ENCODE results near the gene OTOP1.
"Not testable (repeated sequence)": the region's sequence is repeated elsewhere in the genome, so short reads cannot be mapped to it uniquely, and the experiment has no call there.

The OTOP1 gene

DNA sequence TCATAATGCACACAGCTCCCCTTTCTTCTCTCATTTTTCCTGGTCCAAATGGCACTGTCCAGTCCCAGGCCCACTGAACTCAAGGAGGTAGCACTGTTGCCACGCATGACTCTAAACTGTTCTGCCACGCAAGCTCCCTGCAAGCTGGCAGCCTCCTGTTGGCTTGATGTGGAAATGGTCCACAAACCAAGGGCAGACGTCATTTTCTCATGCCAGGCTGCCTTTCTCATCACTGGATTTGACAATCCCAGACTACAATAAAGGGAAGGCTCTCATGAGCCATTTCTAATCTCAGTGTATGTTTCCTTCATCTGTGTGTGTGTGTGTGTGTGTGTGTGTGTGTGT is 22.4 kb downstream of the OTOP1 start:
- Mint-ChIP-seq H3K36me3 (no peaks in the 10 kb centered on the region), H3K4me1 (ENCODE audit: low read depth) (no peaks in the 10 kb centered on the region), H3K27ac (no peak overlapping the region), H3K9me3 (ENCODE audit: low read depth) (no peaks in the 10 kb centered on the region), H3K4me3 (no peak overlapping the region), H3K27me3 (peaks cover 22% of the 10 kb centered on the region)

DNA sequence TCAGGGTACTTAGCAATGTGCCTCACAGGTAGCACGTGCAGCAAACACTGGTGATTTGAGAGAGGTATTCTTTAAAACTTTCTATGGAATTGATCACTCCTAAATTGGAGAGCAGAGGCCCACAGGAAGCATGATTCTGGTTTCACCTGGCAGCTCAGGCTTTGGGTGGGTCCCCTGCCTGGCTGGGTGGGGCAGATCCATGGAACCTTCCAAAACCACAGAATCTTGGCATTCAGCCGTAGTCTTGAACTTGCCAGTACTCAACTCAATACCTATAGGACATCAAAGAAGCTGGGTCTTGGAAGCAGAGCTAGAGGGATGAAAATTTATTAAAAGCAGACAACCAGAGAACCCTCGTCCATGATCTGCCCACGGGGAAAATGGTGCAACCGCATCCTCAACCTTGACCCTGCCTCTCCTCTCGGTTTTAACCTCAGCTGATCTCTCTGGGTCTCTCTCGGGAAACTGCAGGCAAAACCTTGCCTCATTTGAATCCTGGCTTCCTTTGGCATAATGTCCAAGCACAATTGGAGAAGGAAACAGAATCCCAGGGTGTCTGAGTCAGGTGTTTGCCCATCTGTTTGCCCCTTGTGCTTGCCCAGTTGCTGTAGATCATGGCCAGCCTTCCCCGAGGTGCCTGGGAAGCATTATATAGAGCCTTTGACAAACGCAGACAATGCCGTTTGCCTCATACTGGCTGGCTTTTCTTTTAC is 22.9 kb downstream of the OTOP1 start:
- Mint-ChIP-seq H3K4me3 (no peak overlapping the region), H3K4me1 (ENCODE audit: low read depth) (no peaks in the 10 kb centered on the region), H3K27ac (no peak overlapping the region), H3K36me3 (no peaks in the 10 kb centered on the region), H3K27me3 (peaks cover 22% of the 10 kb centered on the region), H3K9me3 (ENCODE audit: low read depth) (no peaks in the 10 kb centered on the region)

DNA sequence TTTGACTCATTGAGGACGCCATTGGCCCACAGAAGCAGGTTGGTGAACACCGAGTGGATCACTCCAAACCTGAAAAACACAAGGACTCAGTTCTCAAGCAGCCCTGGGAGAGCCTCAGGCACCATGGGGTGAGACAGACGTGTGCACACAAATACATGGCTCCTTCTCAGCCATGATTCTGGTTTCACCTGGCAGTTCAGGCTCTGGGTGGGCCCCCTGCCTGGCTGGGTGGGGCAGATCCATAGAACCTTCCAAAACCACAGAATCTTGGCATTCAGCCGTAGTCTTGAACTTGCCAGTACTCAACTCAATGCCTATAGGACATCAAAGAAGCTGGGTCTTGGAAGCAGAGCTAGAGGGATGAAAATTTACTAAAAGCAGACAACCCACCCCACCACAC is 24.2 kb downstream of the OTOP1 start:
- H3K27ac Mint-ChIP-seq, result no peak overlapping the region
- H3K27me3 Mint-ChIP-seq, result peaks cover 21% of the 10 kb centered on the region
- no peak overlapping the region for H3K4me3 Mint-ChIP-seq
- H3K9me3 Mint-ChIP-seq (ENCODE audit: low read depth), result no peaks in the 10 kb centered on the region
- H3K36me3 Mint-ChIP-seq, result no peaks in the 10 kb centered on the region
- no peaks in the 10 kb centered on the region for H3K4me1 Mint-ChIP-seq (ENCODE audit: low read depth)

DNA sequence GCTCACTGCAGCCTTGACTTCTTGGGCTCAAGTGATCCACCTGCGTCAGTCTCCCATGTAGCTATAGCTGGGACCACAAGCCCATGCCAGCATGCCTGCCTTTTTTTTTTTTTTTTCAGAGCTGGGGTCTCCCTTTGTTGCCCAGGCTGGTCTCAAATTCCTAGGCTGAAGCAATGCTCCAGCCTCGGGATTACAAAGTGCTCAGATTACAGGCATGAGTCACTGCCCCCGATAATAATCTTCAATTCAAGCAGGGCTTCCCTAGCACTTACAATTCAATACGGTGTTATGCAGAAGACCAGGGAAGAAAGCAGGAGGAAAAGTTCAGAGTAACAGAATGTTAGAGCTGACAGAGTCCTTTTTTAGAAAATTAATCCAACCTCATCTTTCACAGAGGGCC is 26.1 kb downstream of the OTOP1 start:
- no peaks in the 10 kb centered on the region for H3K9me3 Mint-ChIP-seq (ENCODE audit: low read depth)
- H3K27me3 Mint-ChIP-seq, result peaks cover 19% of the 10 kb centered on the region
- no peak overlapping the region for H3K27ac Mint-ChIP-seq
- no peak overlapping the region for H3K4me3 Mint-ChIP-seq
- H3K36me3 Mint-ChIP-seq, result no peaks in the 10 kb centered on the region
- H3K4me1 Mint-ChIP-seq (ENCODE audit: low read depth), result no peaks in the 10 kb centered on the region

DNA sequence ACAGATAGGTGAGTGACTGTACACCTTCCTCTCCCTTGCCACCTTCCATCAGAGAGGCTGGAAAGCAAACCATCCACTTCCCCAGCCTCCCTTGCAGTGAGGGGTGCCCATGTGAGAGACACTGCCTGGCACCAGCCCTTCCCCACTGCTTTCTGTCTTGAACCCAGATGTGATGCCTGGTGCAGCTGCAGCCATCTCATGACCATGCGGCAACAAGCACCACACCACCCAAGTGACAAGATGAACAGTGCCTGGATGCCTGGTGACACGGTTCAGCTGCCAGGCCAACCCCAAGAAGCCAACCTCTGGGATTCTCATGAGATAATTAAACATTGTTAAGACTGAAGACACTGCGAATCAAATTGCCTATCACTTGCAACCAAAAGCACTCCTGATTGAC is 31.4 kb downstream of the OTOP1 start:
- H3K9me3 Mint-ChIP-seq (ENCODE audit: low read depth), result no peaks in the 10 kb centered on the region
- peaks cover 23% of the 10 kb centered on the region for H3K27me3 Mint-ChIP-seq
- H3K4me3 Mint-ChIP-seq, result no peak overlapping the region
- H3K4me1 Mint-ChIP-seq (ENCODE audit: low read depth), result peaks cover 7% of the 10 kb centered on the region
- H3K27ac Mint-ChIP-seq, result no peak overlapping the region
- no peaks in the 10 kb centered on the region for H3K36me3 Mint-ChIP-seq

DNA sequence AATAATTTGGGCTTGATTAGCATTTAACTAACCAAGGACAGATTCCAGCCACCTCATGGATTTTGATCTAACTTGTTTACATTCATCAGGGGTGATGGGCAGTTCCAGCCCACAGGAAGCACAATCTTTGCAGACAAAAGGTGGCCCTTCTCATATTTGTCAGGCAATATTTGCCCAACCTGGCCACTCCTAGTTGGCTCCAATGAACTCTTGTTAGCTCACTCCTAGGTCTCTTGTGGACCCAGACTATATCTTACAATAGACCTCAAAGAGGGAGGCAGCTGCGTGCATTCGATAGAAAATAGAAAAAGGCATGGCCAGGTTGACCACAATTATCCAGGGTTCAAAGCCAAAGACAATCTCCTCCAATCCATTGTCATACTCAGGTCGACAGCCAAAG is 38.2 kb downstream of the OTOP1 start:
- not testable (repeated sequence) for H3K36me3 Mint-ChIP-seq; H3K4me3 Mint-ChIP-seq; H3K9me3 Mint-ChIP-seq (ENCODE audit: low read depth); H3K27ac Mint-ChIP-seq; H3K4me1 Mint-ChIP-seq (ENCODE audit: low read depth)
- H3K27me3 Mint-ChIP-seq, result peaks cover 15% of the 10 kb centered on the region

DNA sequence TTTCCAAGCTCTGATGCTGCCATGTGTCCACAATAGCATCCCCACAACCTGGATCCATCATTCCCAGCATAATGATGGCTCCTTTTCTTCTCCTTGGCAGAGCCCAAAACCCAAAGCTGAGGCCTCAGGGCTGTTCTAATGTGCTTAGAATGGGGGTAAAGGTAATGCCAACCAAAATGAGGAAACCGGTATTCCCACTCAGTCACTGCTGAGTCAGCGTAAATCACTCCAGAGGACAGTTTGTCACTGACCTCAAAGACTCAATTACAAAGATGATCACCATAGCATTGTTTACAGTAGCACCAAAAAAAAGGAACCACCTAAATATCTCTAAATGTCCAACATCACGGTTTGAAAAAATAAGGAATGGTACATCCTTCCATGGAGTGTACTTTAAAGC is 41.2 kb downstream of the OTOP1 start:
- Mint-ChIP-seq H3K4me1 (ENCODE audit: low read depth) (peaks cover 4% of the 10 kb centered on the region), H3K27ac (no peak overlapping the region), H3K36me3 (no peaks in the 10 kb centered on the region), H3K9me3 (ENCODE audit: low read depth) (no peaks in the 10 kb centered on the region), H3K4me3 (no peak overlapping the region), H3K27me3 (peaks cover 14% of the 10 kb centered on the region)

DNA sequence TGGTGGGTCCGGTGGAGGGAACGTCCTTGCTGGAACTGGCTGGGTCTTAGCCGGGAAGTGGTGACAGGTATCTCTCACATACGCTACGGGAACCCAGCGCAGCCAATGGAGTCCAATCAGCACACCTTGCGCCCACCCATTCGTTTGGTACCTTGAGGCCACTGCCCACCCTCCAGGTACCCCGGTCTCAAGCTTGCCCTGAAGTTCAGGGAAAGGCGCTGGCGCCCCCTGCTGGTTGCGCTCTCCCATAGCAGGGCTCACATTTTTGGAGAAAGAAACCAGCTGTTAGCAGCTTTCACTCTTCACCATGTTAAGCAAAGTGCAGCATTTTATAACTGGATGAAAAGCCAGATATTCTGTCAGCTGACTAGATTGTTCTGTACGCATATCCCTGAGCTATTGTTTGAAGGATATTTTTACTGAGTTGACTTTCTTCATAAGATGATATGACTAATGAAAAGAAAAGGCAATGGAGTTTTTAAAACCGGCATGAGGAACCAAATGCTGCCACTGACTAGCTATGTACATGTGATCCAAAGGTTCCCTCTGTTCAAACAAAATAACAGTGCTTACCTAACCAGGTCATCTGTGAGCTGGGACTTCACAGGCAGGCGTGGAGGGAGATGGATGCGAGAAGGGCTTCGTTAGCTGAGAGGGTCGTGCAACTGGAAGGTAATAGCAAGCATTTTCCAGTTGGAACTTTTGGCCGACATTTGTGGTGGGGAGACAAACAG is 43.7 kb downstream of the OTOP1 start:
- Mint-ChIP-seq H3K27ac (no peak overlapping the region), H3K4me3 (no peak overlapping the region), H3K4me1 (ENCODE audit: low read depth) (peaks cover 4% of the 10 kb centered on the region), H3K27me3 (peaks cover 20% of the 10 kb centered on the region), H3K9me3 (ENCODE audit: low read depth) (no peaks in the 10 kb centered on the region), H3K36me3 (no peaks in the 10 kb centered on the region)

DNA sequence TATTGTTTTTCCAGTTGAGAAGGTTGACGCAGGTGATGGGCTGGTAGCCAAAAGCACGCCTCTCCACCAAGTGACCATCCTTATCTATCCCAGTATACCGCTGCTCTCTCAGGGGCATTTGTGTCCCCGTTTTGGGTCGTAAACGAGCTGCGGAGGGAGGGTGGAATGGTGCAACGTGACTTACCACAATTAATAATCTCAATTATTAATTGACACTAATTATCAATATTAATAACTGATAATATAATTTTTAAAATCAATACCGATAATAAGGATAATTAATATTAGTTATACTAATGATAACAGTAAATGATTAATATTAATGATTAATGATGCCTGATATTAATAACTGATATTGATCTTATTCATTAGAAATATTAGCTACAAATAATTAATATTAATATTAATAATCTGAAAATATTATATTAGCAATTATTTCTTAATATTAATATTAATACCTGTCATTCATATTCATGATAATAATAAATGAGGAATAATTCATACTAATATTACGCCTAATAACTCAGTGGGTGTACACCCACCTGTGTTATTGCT is 56.1 kb downstream of the OTOP1 start:
- Mint-ChIP-seq H3K4me1 (ENCODE audit: low read depth) (no peaks in the 10 kb centered on the region), H3K9me3 (ENCODE audit: low read depth) (no peaks in the 10 kb centered on the region), H3K27ac (no peak overlapping the region), H3K36me3 (no peaks in the 10 kb centered on the region), H3K27me3 (peaks cover 7% of the 10 kb centered on the region), H3K4me3 (no peak overlapping the region)

DNA sequence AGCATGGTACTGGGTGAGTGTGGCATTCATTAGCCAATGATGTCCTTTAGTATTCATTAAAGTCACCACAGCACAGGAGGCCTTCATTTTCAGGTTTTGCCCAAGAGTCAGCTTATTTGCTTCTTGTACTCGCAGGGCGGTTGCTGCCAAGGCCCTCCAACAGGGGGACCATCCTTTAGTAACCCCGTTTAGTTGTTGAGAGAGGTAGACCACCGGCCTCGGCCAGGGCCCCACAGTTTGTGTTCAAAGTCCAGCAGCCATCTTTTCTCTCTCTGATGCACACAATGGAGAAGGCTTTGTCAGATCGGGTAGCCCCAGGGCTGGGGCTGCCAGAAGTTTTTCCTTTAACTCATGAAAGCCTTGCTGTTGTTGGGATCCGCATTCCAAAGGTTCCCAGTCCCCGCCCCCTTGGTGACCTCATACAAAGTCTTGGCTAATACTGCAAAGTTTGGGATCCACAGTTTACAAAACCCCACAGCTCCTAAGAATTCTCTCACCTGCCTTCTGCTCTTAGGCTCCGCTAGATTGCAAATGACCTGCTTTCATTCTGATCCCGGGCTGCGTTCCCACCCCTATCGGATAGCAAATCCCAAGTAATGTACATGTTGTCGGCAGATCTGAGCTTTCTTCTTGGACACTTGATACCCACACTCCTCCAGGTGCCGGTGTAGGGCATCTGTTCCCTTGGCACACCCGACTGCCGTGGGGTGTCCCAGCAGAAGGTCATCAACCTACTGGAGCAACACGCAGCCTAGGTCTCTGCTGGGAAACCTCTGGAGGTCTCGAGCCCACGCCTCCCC is 58.5 kb downstream of the OTOP1 start:
- not testable (repeated sequence) for H3K36me3 Mint-ChIP-seq; H3K4me3 Mint-ChIP-seq; H3K27ac Mint-ChIP-seq; H3K27me3 Mint-ChIP-seq; H3K9me3 Mint-ChIP-seq (ENCODE audit: low read depth); H3K4me1 Mint-ChIP-seq (ENCODE audit: low read depth)

DNA sequence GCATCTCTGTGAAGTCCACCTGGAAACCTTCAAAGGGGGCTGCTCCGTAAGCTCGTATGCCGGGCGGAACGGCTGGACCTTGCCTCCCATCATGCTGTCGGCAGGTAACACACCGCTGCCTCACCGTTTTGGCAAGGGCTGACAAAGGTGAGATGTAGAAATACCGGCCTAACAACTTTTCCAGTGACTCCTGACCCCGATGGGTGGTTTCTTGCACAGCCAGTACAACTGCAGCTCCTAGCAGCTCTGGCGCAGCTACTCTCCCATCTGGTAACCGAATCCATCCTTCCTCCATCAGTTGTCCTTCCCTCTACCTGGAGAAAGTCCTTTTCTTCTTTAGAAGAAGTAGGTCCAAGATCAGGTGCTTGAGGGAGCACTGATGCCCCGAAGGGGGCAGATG is 59.7 kb downstream of the OTOP1 start:
- not testable (repeated sequence) for H3K4me1 Mint-ChIP-seq (ENCODE audit: low read depth); H3K4me3 Mint-ChIP-seq; H3K36me3 Mint-ChIP-seq; H3K27me3 Mint-ChIP-seq; H3K27ac Mint-ChIP-seq; H3K9me3 Mint-ChIP-seq (ENCODE audit: low read depth)

DNA sequence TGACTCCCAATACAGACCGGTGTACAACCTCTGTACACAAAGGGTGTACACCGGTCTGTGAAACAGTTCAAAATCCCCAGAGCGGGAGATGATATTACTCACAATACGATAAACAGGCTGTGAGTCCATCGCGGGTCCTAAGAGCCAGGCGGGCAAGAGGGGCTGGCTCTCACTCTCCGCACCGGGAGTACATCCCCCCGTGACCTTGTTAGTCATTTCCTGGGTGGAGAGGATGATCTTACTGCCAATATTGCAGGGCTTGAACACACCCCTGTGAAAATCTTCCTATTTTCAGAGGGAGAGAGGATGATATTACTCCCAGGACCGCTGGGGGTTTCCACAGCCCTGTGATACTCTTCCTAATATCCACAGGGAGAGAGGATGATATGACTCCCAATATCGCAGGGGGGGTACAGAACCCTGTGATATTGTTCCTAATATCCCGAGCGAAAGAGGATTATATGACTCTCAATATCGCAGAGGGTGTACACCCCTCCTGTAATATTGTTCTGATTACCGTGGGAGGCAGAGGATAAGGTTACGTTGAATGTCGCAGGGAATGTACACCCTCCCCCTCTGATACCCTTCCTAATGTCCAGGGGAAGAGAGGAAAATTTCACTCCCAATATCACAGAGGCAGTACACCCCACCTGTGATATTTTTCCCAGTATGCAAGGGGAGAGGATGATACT is 60.9 kb downstream of the OTOP1 start:
- not testable (repeated sequence) for H3K27me3 Mint-ChIP-seq; H3K9me3 Mint-ChIP-seq (ENCODE audit: low read depth); H3K4me3 Mint-ChIP-seq; H3K36me3 Mint-ChIP-seq; H3K4me1 Mint-ChIP-seq (ENCODE audit: low read depth); H3K27ac Mint-ChIP-seq

DNA sequence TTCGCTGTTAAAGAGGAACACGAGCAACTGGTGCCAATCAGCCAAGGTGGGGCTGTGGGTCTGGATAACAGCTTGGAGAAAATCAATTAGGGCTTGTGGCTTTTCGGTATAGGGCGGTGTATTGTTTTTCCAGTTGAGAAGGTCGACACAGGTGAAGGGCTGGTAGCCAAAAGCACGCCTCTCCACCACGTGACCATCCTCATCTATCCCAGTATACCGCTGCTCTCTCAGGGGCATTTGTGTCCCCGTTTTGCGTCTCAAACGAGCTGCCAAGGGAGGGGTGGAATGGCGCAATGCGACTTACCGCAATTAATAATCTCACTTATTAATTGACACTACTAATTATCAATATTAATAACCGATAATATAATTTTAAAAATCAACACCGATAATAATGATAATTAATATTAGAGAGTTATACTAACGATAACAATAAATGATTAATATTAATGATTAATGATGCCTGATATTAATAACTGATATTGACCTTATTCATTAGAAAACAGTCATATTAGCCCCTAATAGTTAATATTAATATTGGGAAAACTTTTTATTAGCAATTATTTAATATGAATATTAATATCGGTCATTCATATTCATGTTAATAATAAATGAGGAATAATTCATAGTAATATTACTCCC is 62.1 kb downstream of the OTOP1 start:
- not testable (repeated sequence) for H3K4me1 Mint-ChIP-seq (ENCODE audit: low read depth); H3K9me3 Mint-ChIP-seq (ENCODE audit: low read depth); H3K4me3 Mint-ChIP-seq; H3K27ac Mint-ChIP-seq; H3K27me3 Mint-ChIP-seq; H3K36me3 Mint-ChIP-seq

DNA sequence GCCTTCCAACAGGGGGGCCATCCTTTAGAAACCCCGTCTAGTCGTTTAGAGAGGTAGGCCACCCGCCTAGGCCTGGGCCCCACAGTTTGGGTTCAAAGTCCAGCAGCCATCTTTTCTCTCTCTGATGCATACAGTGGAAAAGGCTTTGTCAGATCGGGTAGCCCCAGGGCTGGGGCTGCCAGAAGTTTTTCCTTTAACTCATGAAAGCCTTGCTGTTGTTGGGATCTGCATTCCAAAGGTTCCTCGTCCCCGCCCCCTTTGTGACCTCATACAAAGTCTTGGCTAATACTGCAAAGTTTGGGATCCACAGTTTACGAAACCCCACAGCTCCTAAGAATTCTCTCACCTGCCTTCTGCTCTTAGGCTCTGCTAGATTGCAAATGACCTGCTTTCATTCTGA is 64.5 kb downstream of the OTOP1 start:
- not testable (repeated sequence) for H3K4me1 Mint-ChIP-seq (ENCODE audit: low read depth); H3K27me3 Mint-ChIP-seq; H3K36me3 Mint-ChIP-seq; H3K27ac Mint-ChIP-seq; H3K9me3 Mint-ChIP-seq (ENCODE audit: low read depth); H3K4me3 Mint-ChIP-seq
